ENCODE results near the gene IGSF5. TPM values are rescaled to one million over a fixed set of nuclear protein-coding genes. Genes with fewer than 3 reads are reported as not detected.

The IGSF5 gene
- total RNA-seq, 1 experiment from 2014 or later: not detected

- CTCF ChIA-PET: interaction anchor here (0.6 to 4.2 kb wide), 6 partner anchors 9 to 1315 kb away, joined by 3 to 37 read pairs (median 6); partner anchors contain the start of gene PCP4
- peaks cover 7% of the 10 kb centered on the region for H3K36me3 Mint-ChIP-seq (ENCODE audit: insufficient read depth, unreplicated experiment)
- H3K27ac Mint-ChIP-seq (ENCODE audit: low read depth, unreplicated experiment): no peak overlapping the region
- H3K4me3 Mint-ChIP-seq (ENCODE audit: unreplicated experiment): no peak overlapping the region
- TF ChIP-seq CTCF (IDR thresholded peaks at IDR 0.05; ENCODE audit: unreplicated experiment): no peak
- H3K4me1 Mint-ChIP-seq (ENCODE audit: insufficient read depth, unreplicated experiment): peaks cover 6% of the 10 kb centered on the region
- POLR2A ChIA-PET: interaction anchor here (0.6 kb wide), 1 partner anchor 481 kb away, joined by 4 read pairs; no protein-coding TSS in a partner anchor
- H3K27me3 Mint-ChIP-seq (ENCODE audit: insufficient read depth, unreplicated experiment): no peaks in the 10 kb centered on the region
- BruUV-seq (replicated peaks): no TSS peak
- no peak for DNase-seq (ENCODE audit: unreplicated experiment)
- intact Hi-C loops (cut with micrococcal nuclease): no loop called here
- peaks cover 20% of the 10 kb centered on the region for H3K9me3 Mint-ChIP-seq (ENCODE audit: unreplicated experiment)
Measured at GRCh38 chr21:39851002-39851618, 106.1 kb downstream of the IGSF5 start.

Other genes starting within 250 kb of the IGSF5 start
- 0.05 TPM in 1 of 2 replicates, not detected in the other for gene B3GALT5, start 132.2 kb upstream of the IGSF5 start, total RNA-seq (2022)
- gene PCP4, start 122.3 kb downstream of the IGSF5 start, total RNA-seq (2022): not detected in 2 replicates

Measured in MCF 10A (cell line).